Neutrophil (primary cell): ENCODE data around the gene PCA3.

Experiments used
- H3K27ac ChIP-seq: fragments of 200-600 bp; sonication (generic); 2 replicates; pipeline ENCODE4 v1.5.1; 2016; ENCODE audit warnings: mild to moderate bottlenecking, moderate library complexity
- H3K27me3 ChIP-seq: fragments of 200-600 bp; sonication (generic); 2 replicates; pipeline ENCODE4 v1.6.0; 2016; ENCODE audit warnings: mild to moderate bottlenecking
- H3K36me3 ChIP-seq: fragments of 200-600 bp; sonication (generic); 2 replicates; pipeline ENCODE4 v1.5.1; 2017
- H3K4me1 ChIP-seq, 2 experiments: fragments of 200-600 bp in 1 of 2; sonication (generic) in 1 of 2; 1 replicate in 1 of 2; 2 replicates in 1 of 2; pipeline versions ENCODE4 v1.5.1 to v1.6.1; 2013 to 2016; ENCODE audit warnings: low read depth in 1 of 2, low read length in 1 of 2, mild to moderate bottlenecking in 1 of 2, moderate library complexity in 1 of 2; ENCODE audit not compliant: control insufficient read depth in 1 of 2, insufficient read depth in 1 of 2
- H3K4me3 ChIP-seq, 2 experiments: fragments of 200-600 bp in 1 of 2; sonication (generic) in 1 of 2; 1 replicate in 1 of 2; 2 replicates in 1 of 2; pipeline ENCODE4 v1.5.1; 2013 to 2016; ENCODE audit warnings: low read depth in 1 of 2, low read length in 1 of 2, mild to moderate bottlenecking in 1 of 2, moderate library complexity in 1 of 2
- H3K9me3 ChIP-seq: fragments of 200-600 bp; sonication (generic); 2 replicates; pipeline ENCODE4 v1.5.1; 2016
- TF ChIP-seq, protein P1 (sequence below): fragments of 200-600 bp; sonication (generic); IDR thresholded peaks from 2 replicates; pipeline ENCODE4 v1.5.1; 2016; ENCODE audit warnings: antibody characterized with exemption

The PCA3 gene

GRCh38 chr9:76789840-76790239, 25.6 kb downstream of the PCA3 start:
- Histone ChIP-seq H3K9me3 (no peaks in the 10 kb centered on the region), H3K27me3 (peaks cover 4% of the 10 kb centered on the region), H3K4me3 (no peak overlapping the region), H3K4me1 (no peaks in the 10 kb centered on the region), H3K36me3 (no peaks in the 10 kb centered on the region), H3K27ac (no peak overlapping the region)
- TF ChIP-seq, protein P1, sequence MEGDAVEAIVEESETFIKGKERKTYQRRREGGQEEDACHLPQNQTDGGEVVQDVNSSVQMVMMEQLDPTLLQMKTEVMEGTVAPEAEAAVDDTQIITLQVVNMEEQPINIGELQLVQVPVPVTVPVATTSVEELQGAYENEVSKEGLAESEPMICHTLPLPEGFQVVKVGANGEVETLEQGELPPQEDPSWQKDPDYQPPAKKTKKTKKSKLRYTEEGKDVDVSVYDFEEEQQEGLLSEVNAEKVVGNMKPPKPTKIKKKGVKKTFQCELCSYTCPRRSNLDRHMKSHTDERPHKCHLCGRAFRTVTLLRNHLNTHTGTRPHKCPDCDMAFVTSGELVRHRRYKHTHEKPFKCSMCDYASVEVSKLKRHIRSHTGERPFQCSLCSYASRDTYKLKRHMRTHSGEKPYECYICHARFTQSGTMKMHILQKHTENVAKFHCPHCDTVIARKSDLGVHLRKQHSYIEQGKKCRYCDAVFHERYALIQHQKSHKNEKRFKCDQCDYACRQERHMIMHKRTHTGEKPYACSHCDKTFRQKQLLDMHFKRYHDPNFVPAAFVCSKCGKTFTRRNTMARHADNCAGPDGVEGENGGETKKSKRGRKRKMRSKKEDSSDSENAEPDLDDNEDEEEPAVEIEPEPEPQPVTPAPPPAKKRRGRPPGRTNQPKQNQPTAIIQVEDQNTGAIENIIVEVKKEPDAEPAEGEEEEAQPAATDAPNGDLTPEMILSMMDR, result no peak

GRCh38 chr9:76793784-76794431, 29.7 kb downstream of the PCA3 start:
- TF ChIP-seq, protein P1, result no peak
- H3K9me3 ChIP-seq, result no peaks in the 10 kb centered on the region
- H3K27me3 ChIP-seq, result peaks cover 4% of the 10 kb centered on the region
- no peaks in the 10 kb centered on the region for H3K4me1 ChIP-seq
- no peak overlapping the region for H3K27ac ChIP-seq
- H3K36me3 ChIP-seq, result no peaks in the 10 kb centered on the region
- H3K4me3 ChIP-seq, result no peak overlapping the region

DNA sequence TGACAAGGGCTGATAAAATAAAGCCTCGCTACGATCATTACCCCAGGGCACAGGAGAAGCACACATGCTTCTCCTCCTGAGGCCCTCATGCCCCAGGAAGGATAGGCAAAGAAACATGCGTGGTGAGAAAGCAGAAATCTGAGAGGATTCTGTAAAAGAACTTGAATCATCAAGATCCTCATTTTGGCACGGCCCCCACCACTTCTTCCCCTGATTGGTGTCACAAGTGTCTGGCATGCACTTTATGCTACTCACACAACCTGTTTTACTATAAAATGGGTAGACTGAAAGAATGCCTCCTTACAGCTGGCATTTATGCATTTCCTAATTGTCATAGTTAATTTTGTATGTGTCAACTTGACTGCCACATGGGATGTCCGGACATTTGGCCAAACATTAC, 32.1 kb downstream of the PCA3 start:
- H3K27me3 ChIP-seq, result peaks cover 13% of the 10 kb centered on the region
- TF ChIP-seq, protein P1, result no peak
- H3K4me3 ChIP-seq, result no peak overlapping the region
- no peaks in the 10 kb centered on the region for H3K4me1 ChIP-seq
- H3K9me3 ChIP-seq, result no peaks in the 10 kb centered on the region
- H3K27ac ChIP-seq, result no peak overlapping the region
- no peaks in the 10 kb centered on the region for H3K36me3 ChIP-seq

DNA sequence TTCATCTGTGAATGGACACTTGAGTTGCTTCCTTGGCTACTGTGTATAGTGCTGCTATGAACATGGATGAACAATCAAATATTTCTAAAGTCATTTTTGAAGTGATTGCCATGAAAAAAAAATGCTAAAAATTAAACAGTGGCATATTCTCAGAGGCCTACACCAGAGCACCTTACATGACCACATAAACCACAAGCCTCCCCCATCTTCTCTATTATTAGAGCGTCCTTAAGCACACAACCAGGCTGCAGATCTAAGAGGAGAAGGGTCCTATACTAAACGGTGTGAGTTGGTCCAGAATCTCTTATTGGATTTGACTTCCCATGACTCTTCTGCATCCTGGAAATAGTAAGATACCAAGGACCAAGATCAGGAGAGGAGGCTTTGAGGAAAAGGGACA, 34.3 kb downstream of the PCA3 start:
- no peaks in the 10 kb centered on the region for H3K9me3 ChIP-seq
- H3K36me3 ChIP-seq, result no peaks in the 10 kb centered on the region
- no peaks in the 10 kb centered on the region for H3K4me1 ChIP-seq
- H3K27ac ChIP-seq, result no peak overlapping the region
- peaks cover 21% of the 10 kb centered on the region for H3K27me3 ChIP-seq
- no peak overlapping the region for H3K4me3 ChIP-seq
- TF ChIP-seq, protein P1, result no peak

- H3K4me3 ChIP-seq, result no peak overlapping the region
- no peaks in the 10 kb centered on the region for H3K4me1 ChIP-seq
- no peak overlapping the region for H3K27ac ChIP-seq
- TF ChIP-seq, protein P1, result no peak
- no peaks in the 10 kb centered on the region for H3K9me3 ChIP-seq
- no peaks in the 10 kb centered on the region for H3K36me3 ChIP-seq
- peaks cover 21% of the 10 kb centered on the region for H3K27me3 ChIP-seq
Measured at GRCh38 chr9:76799473-76799872, 35.2 kb downstream of the PCA3 start.
